ENCODE data around the gene C19orf18.

C19orf18 gene

DNA sequence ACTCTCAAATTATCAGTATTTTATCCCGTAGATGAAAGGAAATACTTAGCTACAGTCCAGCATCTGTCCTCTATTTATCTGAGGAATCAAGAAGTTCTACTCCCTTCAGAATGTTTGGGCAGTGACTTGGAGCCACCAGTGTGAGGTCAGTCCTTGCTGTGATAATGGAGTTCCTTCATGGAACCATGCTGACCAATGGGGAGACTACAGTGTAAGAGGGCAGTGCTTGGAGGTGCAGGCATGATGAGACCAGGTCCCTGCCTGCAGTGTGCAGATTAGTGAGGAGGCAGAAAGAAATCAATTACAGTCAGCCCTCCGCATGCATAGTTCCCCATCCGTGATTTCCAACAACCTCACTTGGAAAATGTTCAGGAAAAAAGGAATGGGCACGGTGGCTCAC is at the start of gene C19orf18:
Gene C19orf18 (minus strand): TSS at position 101 of the 400 bp plus-strand sequence. CDS start 102 bp downstream, outside the sequence.
- DNase-seq (ENCODE audit: low read depth) = no peak

DNA sequence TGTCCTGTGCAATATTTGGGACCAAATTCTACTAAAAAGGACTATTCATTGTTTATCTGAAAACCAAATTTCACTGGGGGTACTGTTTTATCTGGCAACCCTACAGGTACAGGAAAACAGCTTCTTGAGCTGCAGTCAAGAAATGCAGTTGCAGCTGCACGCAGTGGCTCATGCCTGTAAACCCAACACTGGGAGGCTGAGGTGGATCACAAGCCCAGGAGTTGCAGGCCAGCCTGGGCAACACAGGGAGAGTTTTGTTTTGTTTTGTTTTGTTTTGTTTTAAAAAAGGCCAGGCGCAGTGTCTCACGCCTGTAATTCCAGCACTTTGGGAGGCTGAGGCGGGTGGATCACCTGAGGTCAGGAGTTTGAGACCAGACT is 47.9 kb upstream of the C19orf18 start:
- DNase-seq (ENCODE audit: low read depth) = no peak

DNA sequence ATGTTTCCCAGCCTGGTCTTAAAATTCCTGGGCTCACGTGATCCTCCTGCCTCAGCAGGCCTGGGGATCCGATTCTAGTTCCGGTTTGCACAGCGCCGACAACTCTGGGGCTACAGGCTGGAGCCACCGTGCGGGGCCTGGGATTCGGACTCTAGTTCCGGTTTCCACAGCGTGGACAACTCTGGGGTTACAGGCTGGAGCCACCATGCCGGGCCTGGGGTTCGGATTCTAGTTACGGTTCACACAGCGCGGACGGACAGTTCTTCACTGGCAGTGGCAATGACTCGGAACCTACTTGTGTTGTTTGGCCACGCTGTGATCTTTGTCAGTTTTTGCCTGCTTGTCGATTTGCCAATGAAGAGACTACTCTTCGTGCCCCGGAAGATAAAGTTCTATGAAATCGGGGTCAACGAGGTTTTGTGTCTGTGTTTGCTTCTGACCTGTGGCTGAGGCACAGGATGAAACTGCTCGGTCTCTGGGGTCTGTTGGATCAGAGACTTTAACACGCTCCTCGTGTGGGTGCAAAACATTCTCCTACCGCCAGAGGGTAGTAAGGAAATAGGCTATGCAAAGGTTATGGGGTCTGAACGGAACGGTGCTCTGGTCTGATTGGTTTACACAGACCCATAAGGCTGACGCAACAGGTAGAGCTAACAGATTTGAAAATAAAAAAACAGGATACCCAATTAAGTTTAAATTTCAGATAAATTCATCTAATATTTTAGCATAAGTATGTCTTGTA is 47.4 kb upstream of the C19orf18 start:
- peak; percentile 71 for DNase-seq (ENCODE audit: low read depth)

DNA sequence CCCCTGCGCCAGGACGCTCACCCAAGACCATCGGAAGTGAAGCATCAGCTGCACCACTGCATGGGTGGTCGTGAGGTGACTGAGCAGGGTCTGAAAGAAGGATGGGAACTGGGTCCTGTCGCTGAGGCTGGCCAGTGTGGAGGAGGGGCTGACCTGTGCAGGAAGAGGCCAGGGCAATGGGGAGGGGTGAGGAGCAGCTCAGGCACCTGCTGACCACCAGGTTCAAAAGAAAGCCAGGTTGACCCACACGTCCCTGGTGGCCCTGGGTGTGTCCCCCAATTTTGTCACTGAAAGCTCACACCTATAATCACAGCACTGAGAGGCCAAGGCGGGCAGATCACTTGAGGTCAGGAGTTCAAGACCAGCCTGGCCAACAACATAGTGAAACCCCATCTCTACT is 45.8 kb upstream of the C19orf18 start:
- DNase-seq (ENCODE audit: low read depth) = no peak

DNA sequence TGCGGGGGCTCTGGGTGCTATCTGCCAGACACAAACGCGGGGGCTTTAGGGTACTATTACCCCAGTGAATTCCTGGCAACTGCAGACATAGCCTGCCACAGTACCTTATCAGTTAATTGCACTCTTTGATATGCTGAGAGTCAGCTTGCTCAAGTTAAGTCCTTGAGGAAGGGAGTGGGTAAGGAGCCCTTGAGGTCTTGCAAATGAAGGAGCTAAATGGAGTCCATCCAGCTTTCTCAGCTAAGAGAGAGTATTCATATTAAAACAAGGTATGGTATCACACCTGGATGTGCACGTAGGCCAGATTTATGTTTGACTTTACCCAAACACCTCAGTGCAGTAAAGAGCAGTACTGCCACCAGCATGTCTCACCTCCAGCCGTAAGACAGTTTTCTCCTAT is 39.8 kb upstream of the C19orf18 start:
- no peak for DNase-seq (ENCODE audit: low read depth)

DNA sequence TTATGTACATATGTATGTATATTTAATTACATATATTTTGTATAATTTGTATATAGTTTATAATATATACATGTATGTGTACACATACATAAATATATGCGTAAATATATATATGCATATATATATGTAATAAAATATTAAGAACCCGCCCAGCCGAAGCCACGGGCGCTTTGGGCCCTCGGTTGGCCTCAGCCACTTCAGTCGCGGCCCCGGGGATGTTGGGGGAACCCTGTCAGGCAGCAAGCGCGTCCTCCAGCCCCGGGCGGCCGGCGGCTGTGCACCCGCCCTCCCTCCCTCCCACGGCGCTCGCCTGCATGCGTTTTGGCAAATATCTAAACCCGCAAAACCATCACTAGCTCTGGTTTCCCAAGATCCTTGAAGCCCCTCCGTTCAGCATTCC is 36.2 kb upstream of the C19orf18 start:
- no peak for DNase-seq (ENCODE audit: low read depth)

DNA sequence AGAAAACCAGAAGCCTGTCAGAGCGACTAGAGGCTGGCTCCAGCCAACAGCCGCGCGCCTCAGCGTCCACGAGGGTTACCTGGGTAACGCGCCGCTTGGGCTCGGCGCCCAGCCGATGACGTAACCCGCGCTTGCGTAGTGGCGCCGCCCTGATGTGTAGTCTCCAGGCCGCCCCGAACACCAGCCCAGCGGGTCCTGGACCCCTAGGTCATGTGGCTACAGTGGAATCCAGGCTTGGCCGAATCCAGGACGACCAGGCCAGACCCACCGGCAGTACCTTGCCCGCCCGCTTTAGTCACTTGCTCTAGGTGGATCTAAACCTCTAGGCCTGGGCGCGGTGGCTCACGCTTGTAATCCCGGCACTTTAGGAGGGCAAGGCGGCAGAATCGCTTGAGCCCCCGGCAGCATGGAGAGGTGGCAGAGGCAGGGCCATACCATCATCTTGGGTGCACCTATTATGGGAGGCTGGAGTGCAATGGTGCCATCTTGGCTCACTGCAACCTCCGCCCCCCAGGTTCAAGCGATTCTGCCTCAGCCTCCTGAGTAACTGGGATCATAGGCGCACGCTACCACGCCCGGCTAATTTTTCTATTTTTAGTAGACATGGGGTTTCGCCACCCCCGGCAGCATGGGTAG is 35.5 kb upstream of the C19orf18 start:
- DNase-seq (ENCODE audit: low read depth) = peak; percentile 88

DNA sequence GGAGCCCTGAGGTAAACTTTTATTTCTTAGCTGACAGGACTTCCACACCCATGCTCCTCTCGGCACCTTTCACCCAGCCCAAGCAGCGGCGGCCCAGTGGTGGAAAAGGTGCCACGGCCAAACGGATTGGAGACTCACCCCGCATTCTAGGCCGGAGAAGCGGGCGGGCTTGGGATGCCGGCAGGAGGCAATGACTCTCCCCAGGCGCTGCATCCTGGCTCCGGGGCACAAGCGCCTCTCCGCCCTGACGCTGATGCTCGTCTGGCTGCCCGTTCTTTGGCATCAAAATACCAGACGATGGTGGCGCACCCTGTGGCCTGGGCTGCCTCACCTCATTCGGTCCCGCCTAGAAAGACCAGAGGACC is 34.9 kb upstream of the C19orf18 start:
- no peak for DNase-seq (ENCODE audit: low read depth)

DNA sequence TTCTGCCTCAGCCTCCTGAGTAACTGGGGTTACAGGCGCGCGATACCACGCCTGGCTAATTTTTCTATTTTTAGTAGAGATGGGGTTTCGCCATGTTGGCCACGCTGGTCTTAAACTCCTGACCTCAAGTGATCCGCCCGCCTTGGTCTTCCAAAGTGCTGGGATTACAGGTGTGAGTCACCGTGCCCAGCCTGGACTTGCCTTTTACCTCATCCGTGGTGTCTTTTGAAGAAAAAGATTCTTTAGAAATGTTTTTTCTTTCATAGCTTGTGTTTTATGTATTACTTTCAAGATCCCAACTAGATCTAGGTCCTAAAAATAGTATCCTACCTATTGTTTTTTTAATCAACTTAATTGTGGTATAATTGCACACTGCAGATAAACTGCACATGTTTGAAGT is 34.5 kb upstream of the C19orf18 start:
- DNase-seq (ENCODE audit: low read depth) = peak; percentile 27

DNA sequence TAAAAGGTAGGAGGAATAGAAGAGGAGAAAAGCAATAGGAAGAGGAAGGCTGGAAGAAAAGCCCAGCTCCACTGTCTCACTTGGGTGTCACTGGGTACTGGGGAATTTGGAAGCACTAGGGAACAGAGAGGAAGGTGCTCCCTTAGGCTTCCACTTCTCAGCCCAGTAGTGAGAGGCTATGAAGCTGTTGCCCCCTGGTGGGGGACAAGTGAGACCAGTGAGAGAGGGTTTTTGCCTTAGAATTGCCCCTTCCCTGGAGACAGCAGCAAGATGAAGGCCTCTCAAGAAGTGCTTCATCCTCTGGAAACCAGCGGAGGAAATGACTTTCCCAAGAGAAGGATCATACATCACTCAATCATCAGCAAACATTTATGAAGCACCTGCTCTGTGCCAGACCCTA is 33.0 kb upstream of the C19orf18 start:
- peak; percentile 15 for DNase-seq (ENCODE audit: low read depth)

DNA sequence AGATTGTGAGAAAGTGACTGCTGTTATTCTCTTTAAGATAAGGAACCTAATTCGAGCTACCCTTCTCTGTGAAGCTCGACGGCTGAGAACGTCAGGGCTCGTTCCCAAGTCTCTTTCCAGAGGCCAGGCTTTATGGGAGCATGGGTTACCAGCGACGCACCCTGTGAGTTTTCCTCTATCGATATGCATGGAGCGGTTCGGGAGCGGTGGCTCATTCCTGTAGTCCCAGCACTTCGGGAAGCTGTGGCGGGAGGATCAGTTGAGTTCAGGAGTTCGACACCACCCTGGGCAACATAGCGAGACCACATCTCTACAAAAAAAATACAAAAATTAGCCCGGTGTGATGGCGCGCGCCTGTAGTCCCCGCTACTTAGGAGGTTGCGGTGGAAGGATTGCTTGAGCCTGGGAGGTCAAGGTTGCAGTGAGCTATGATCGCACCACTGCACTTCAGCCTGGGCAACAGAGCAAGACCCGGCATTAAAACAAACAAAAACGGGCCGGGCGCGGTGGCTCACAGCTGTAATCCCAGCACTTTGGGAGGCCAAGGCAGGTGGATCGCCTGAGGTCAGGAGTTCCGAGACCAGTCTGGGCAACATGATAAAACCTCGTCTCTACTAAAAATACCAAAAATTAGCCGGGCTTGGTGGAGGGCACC is 29.0 kb upstream of the C19orf18 start:
- DNase-seq (ENCODE audit: low read depth) = peak; percentile 48

DNA sequence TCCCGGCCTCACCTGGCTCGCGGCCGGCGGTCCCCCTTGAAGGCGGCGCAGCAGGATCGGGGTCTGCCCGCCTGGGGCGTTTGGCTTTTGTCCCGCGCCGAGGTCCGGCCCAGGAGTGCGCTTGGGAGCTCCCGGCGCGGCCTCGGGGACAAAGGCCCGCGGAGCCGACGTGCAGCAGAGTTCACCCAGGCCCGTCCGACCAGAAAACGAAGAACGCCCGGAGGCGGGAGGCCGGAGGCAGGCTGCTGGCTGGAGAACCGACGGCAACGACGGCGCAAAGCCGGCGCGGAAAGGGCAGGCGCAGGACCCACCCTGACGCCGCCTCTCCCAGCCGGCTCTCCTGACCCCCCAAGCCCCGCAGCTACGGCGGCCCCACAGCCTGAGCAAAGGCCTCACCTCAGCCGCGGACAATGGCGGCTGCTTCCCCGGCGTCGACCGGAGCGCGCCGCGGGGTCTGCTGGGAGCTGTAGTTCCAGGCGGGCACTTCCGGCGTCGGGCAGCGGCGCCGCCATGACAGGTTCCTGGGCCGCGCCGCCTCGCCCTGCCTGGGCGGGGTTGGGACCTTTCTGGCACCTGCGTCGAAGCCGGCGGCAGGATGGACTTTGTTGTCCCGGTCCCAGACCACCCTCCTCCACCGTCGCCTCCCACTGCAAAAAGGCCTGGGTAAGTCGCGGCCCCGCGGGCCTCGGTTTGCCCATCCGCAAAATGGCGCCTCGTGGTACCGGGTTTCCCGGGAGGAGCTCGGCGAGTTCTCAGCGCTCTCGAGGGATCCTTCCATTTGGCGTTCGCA is 28.2 kb upstream of the C19orf18 start, which contains the start of gene ZNF606:
Gene ZNF606 (minus strand): TSS at position 437 of the 790 bp plus-strand sequence. CDS start 1,501 bp downstream, outside the sequence.
- DNase-seq (ENCODE audit: low read depth) = peak; percentile 89

DNA sequence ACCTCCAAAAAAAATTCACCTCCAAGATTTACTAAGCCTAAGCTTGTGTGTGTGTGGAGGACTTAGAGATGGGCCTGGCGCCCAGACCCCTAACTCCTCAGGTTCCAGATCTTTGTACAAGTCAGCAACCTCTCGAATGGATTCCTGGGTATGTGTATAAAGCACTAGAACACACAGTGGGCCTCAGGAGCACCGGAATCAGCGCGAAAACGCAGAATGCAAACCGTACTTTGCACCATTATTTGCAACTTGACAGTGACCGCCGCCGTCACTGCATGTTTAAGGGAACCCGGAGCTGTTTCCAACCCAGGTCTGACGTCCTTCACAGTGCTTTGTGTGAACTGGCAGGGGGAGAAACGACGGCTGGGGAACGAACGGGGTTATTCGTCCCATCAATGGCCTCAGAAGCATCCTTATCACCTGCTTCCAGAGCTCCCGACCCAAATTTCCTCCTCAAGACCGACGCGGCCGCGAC is 27.6 kb upstream of the C19orf18 start:
- peak; percentile 40 for DNase-seq (ENCODE audit: low read depth)

DNA sequence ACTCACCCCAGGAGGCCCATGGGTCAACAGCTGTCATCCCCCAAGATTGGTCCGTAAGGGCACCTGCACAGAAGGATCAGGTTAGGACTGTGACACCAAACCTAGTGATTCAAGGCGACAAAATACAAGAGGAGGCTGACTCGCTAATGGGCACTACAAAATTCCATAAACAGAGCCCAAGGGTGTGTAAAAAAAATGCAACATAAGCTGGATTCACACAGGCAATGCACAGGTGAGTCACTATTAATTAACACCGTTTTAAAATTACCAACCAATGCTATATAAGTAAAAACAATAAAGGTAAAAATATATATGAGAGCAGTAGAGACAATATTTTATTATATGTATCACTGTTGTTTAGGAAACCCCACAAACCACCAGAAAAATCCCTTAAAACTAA is 26.3 kb upstream of the C19orf18 start:
- DNase-seq (ENCODE audit: low read depth) = no peak

DNA sequence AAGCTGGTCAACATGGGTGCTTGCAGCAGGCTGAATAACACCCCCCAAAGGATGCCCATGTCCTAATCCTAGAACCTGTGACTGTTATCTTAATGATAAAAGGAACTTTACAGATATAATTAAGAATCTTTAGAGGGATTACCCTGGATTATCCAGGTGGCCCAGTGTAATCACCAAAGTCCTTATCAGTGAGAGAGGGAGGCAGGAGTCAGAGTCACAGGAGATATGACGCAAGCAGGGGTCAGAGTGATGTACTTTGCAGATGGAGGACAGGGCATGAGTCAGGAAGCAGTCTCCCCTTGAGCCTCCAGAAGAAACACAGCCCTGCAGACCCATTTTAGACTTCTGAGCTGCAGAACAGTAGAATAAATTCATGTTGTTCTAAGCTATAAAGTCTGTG is 18.5 kb upstream of the C19orf18 start:
- DNase-seq (ENCODE audit: low read depth) = no peak

DNA sequence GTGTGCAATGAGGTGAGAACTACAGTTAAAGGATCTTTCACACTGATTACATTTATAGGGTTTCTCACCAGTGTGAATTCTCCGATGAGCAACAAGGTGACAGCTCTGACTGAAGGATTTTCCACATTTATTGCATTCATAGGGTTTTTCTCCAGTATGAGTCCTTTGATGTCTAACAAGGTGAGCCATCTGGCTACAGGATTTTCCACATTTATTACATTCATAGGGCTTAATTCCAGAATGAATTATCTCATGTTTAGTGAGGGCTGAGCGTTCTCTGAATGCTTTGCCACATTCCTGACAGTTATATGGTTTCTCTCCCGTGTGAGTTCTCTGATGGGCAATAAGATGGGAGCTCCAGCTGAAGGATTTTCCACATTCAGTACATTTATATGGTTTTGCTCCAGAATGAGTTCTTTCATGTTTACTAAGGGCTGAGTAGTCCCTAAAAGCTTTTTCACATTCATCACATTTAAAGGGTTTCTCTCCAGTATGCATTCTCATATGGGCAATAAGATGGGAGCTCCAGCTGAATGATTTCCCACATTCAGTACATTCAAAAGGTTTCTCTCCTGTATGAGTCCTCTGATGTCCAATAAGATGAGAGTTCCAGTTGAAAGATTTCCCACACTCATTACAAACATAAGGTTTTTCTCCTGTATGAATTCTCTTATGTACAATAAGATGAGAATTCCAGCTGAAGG is 4.4 kb upstream of the C19orf18 start:
- peak; percentile 18 for DNase-seq (ENCODE audit: low read depth)

DNA sequence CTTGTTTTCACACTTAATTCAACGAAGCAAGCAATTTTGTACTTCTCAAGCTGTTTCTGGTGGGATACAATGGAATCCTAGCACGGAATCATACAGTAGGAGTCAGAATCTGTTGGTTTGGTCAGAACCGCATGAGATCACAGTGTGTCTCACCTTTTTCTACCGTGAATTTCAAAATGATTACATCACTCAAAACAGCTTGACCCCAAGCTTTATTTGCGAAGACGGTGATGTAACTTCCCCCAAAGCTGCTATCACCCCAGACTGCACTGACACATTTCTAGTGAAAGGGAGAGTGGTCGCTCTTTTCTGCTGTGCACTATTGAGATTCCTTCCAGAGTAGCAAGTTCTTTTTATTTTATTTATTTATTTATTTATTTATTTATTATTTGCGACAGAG is 9.6 kb downstream of the C19orf18 start:
- DNase-seq (ENCODE audit: low read depth) = no peak

DNA sequence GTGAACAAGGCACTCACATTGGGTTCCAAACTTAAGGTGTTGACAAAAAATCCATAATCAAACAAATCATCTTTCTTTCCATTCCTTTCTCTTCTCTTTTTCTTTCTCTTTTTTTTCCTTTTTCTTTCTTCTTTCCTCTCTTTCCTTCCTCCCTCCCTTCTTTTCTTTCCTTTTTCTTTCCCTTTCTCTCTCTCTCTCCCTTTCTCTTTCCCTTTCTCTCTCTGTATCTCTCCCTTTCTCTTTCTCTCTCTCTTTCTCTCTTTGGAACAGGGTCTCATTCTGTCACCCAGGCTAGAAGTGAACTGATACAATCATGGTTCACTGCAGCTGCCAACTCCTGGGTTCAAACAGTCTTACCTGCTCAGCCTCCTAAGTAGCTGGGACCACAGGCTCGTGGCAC is 12.5 kb downstream of the C19orf18 start:
- no peak for DNase-seq (ENCODE audit: low read depth)

DNA sequence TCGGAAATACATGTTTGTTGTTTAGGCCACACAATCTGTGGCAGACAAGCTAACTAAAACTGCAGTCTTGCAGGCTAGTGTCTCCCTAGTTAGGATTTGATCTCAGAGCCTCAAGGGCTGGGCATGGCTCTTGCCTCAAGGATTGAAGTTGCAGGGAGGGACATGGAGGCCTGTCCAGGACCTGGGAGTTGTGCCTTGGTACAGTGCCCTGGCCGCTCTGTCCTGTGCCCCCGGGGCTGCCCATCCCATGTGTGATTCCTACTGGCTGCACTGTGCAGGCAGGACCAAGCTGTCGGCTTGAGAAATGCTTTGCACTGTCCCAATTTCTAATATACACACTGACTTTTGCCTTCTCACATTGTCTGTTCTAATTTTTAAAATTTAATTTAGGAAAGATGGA is 19.3 kb downstream of the C19orf18 start:
- no peak for DNase-seq (ENCODE audit: low read depth)

DNA sequence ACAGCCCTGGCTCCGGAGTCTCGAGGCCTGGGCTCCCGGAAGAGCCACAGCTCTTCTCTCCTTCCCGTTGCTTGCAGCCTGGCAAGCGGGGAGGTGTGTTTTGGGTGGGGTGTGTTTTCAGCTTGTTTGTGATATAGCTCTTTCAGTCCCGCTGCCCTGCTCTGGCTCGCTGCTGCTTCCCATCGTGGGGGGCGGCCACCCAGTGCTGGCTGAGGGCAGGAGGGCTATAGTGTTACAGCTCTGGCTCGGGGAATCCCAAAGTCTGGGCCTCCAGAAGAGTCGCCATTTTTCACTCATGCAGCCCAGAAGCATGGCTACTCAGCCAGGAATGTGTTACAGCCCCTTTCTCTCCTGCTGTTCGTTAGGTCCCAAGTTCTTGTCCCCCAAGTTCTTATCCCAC is 24.6 kb downstream of the C19orf18 start:
- DNase-seq (ENCODE audit: low read depth) = no peak

DNA sequence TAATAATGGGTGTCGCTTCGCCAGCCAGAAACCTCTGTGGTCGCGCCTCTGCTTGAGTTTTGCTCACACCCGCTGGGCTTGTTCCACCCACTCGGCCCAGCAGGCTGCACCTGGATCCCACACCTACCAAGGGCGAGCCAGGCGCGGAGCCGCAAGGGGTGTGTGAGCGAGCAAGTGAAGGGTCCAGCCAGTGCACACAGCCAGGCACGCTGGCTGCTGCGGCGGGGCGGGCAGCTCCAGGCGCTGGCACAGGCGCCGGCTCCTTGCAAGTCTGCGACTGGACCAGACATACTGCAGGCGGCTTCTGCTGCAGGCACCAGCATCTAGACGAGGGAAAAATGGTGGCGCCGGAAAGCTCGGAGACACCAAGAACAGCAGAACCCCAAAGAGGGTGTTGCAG is 25.0 kb downstream of the C19orf18 start:
- DNase-seq (ENCODE audit: low read depth) = no peak
